GM19455 (cell line): Measurements from ENCODE around the gene GRIP1.
A peak's percentile ranks its signal among the peaks of the same experiment; 100 is the strongest.

Experiments
- ATAC-seq: cut with Tn5 transposase; IDR thresholded peaks from one replicate; pipeline ENCODE4 v1.9.1; 2021; ENCODE audit not compliant: unreplicated experiment

The GRIP1 gene

DNA sequence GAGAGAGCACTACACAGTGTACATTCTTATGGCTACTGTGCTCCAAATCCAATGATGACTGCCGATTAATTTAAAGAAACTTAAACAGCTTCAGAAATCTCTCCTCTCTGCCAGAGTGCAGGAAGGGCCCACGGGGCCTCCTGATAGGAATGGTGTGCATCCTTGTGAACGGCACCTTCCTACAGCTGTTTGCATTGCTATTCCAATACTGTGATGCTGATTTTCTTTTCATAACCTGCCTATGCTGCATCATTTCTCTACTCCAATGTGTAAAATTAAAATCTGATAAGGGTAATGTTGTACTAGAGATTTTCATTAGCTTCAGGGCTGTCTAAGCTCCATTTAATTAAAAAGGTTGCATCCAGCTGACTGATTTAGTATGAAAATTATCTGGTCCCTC is 217.5 kb downstream of the GRIP1 start:
- ATAC-seq: no peak

DNA sequence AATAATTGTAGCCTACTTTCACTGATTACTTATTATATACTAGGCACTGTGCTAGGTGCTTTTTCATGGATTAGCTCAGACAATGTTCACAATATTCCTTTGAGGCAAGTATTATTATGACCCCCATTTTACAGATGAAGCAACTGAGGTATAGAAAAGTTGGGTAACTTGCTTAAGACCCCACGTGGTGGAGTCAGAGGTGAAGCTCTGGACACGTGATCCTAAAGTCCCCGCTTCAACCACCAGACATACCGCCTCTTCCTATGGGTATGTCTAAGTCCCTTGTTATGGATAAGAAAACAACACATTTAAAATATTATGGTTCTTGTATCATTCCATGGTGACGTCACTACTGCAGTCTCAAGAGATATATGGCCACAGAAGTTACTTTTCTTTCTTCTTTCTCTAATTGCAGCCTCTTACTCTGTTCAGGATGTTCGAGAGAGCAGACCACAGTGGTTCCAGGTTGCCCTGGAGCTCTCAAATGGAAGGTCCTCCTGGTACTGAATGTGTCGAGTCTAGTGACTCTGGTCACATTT is 218.9 kb downstream of the GRIP1 start:
- ATAC-seq: no peak

DNA sequence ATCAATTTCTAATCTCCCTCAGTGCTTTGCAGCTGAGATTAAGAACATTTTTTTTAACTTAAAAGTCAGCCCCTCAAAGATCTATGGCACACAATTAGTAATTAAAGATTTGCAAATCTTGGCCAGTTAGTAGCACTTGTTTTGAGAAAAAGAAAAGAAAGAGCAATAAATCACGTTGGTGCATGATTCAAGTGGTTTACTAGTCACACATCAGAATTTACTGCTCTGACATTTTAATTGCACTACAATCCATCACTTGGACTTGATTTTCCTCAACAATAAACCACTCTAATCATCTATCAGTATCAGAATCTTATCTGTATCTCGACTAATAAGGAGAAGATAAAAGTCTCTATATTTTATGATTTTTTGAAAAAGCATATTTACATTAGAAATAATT is 222.3 kb downstream of the GRIP1 start:
- ATAC-seq: no peak

DNA sequence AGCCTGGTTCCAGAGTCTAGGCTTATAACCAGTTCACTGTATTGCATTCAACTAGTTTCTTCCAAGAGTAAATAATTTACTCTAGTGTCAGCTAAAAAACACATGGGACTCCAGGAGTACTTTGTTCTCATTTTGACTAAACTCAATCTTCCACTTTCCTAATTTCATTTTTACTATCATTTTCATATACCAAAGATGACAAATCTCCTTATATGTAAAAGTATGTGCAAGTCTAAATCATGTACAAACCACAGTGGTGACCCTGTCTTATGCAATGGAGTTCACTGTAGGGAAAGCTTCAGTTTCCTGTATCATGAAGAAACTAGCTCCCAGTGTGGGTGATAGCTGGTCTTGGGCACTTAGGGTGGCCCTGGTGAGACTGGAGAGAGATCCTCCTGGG is 225.0 kb downstream of the GRIP1 start:
- peak; percentile 60 for ATAC-seq

DNA sequence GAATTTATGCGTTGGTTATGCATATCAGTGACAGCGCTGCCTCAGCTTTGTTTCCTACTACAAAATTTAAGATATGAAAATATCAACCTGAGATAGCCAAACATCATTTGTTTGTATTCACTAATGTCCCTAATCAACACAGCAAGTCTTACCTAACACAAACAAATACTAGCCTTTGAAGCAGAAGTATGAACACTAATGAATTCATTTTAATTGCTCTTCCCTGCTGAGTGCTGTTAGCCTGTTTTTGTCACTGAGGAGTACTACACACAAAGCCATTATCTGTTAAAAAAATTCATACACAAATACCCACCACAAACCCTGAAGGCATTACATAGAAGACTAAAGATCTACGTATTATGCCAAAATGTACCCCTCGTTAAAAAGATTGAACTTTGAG is 225.8 kb downstream of the GRIP1 start:
- ATAC-seq: no peak

DNA sequence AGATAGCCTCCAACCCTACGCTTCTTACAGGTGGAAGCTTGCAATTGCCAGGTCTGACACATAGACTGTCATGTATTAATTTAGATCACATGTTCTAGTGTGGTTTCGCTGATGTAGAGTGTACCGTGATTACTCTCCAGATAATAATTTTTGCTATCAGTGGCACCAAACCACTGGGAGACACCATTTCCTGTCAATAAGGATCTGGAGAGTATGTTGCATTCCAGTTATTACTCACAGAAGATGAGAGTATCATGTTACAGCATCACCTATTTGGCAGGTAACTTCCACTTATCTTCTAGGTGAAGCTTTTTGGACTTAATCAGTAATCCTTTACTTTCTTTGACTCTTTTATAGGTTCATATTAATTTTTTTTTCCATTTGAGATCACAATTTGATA is 229.3 kb downstream of the GRIP1 start:
- no peak for ATAC-seq

DNA sequence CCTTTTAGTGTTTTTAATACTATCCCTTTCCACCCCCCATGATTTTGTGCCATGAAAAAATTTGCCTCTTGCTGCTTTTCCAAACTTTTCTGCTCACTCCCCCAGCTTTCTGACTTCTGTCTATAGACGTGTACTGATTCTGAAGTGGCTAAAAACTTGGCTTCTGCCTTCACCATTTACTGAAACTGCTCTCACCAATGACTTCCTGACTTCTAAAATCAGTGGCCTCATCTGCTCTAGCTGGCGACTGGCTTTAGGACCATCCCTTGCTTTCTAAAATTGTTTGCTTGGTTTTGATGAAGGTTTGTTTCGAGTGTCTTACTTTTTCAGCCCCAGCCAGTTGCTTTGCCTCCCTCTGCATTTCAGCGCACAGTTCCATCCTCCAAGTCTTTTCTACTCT is 231.2 kb downstream of the GRIP1 start:
- ATAC-seq: no peak

DNA sequence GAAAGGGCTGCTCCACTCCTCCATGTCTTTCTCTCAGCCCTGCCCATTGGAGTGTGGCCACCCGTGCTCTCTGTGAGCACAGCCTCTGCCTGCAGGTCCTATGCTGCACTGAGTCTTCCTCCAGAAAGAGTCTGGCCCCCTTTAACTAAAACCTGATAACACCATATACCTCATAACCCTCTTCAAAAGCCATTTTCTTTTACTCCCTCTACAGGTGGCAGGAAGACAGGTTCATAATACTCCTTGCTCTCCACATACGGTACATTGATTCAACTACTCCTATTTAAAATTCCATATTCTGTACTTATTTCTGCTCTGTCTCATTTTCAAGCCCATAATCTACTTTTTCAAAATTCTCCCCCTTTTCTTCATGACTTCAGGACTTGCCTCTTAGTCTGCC is 232.6 kb downstream of the GRIP1 start:
- ATAC-seq: no peak

DNA sequence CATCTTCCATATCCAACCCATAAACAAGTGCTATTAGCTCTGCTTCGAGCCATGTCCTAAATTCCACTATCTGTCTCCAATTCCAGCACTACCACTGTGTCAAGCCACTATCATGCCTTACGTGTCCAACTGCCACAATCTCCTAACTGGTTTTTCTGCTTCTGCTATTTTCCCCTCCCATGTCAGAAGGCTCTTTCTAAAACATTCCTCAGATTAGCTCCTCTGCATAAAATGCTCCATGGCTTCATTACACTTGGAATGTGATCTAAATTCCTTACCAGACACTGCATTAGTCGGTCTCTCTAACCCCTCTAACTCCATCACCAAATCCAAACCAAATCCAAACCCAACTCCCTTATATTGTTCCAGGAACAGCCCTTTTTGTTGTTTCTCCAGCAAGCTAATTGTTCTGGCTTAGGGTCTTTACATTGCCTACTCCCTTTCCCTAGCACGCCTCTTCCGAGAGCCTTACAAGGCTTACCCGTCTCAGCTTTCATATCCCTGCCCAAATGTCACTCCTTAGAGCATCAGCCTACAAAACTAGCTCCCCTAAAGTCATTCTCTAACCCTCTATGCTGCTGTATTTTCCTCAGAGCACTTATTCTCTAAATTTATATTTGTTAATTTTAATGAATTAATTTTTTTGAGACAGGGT is 236.8 kb downstream of the GRIP1 start:
- no peak for ATAC-seq

DNA sequence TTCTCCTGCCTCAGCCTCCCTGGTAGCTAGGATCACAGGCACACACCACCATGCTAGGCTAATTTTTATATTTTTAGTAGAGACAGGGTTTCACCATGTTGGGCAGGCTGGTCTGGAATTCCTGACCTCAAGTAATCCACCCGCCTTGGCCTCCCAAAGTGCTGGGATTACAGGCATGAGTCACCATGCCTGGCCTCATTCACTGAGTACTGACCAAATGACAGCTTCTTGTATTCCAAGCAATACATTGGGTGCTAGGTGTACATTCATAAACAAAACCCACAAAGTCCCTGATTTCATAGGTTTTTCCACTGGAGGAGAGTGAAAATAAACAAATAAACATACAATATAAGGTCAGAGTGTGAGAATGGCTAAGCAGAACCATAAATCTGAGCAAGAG is 240.3 kb downstream of the GRIP1 start:
- no peak for ATAC-seq

DNA sequence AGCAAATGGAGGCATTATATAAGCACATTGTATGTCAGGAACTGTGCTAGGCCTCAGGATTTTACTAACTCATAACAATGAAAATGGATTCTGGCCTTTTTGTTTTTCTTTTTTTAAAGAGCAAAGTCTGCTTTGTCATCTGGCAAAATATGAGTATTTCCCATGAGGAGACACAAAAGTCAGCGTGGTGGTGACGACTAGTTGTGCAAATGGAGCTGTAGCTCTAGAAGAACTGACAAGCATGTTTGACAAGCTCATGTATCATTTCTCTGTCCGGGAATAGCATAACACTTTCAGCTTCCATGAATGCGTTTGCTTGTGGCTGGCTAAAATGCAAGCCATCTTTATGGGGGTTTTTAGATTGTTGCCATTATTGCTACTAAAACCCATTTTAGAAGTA is 248.8 kb downstream of the GRIP1 start:
- no peak for ATAC-seq

DNA sequence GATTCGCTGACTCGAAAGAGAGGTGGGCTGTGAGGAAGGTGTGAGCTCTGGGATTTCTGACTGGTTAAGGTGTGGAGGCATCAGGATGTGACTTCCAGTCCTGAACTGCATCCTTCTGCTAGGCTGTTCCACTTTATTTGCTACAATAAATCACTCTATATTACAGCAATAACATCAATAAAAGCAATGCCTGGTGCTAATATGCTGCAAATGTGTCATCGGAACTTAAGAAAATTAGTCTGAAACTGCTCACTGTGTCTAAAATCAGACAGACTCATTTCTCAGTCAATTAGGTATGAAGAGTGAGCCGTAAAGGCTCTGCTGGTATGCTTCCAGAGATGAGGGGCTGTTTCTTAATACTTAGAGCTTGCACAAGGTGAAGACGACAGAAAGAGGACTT is 250.0 kb downstream of the GRIP1 start:
- no peak for ATAC-seq

DNA sequence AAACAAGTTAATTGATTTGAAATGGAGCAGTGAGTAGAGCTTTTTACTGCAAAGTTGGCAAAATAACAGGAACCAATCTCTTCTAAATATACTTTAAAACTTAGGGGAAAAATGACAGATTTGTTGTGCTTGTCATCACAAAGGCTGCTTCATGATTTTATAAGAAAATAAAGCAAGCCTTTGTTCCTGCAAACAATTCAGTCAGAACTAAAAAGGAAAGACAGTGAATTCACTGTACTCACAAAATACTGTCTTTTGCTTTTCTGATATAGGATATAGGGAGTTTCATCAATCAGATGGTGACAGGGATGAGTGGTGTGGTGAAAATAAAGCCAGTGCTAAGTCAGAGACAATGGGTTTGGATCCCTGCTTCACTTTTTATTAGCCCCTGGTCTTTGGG is 250.6 kb downstream of the GRIP1 start:
- ATAC-seq: no peak

DNA sequence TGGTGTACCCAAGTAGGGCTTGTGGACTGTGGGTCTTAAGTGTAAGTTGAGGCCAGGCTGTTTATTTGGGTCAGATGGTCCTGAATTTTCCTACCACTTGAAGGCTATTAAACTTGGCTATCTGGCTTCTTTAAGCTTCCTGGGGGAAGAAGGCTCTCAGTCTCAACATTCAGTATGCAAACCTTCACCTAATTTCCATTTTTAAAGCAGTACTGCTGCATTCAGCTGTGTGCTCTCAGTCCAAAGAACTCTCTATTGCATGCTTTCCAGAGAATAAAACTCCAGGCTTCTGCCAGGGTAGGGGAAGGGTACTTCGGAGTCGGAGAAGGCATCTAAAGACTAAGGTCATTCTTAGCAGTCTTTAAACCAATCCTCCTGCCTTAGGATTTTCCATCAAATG is 252.2 kb downstream of the GRIP1 start:
- no peak for ATAC-seq

DNA sequence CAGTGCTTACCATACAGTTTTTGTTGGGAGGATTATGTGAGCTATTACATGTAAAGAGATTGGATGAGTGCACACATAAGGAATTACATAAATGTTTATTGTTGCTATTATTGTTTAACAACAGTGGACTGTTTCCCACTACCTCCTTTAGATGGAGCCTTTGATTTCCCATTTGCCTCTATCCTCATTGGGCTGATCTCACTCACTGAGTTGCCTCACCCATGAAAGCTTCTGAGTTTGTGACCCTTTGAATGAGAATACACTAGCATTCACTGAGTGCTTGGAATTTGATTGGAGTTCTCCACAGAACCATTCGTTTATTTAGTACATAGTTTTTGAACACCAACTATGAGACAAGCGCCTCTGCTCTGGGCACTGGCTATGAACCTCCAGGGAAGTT is 255.6 kb downstream of the GRIP1 start:
- ATAC-seq: no peak

DNA sequence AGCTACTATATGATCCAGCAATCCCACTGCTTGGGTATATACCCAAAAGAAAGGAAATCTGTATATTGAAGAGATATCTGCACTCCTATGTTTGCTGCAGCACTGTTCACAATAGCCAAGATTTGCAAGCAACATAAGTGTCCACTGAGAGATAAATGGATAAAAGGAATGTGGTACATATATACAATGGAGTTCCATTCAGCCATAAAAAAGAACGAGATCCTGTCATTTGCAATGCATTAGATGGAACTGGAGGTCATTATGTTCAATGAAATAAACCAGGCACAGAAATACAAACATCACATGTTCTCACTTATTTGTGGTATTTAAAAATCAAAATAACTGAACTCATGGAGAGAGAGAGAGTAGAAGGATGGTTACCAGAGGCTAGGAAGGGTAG is 260.0 kb downstream of the GRIP1 start:
- ATAC-seq: no peak

DNA sequence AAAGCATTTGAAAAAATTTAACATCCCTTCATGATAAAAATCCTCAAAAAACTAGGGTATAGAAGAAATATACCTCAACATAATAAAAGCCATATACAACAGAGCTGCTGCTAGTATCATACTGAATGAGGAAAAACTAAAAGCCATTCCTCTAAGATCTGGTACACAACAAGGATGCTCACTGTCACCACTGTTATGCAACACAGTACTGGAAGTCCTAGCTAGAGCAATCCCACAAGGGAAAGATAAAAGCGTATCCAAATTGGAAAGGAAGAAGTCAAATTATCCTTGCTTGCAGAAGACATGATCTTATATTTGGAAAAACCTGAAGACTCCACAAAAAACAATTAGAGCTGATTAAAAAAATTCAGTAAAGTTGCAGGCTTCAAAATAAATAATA is 261.7 kb downstream of the GRIP1 start:
- ATAC-seq: no peak

DNA sequence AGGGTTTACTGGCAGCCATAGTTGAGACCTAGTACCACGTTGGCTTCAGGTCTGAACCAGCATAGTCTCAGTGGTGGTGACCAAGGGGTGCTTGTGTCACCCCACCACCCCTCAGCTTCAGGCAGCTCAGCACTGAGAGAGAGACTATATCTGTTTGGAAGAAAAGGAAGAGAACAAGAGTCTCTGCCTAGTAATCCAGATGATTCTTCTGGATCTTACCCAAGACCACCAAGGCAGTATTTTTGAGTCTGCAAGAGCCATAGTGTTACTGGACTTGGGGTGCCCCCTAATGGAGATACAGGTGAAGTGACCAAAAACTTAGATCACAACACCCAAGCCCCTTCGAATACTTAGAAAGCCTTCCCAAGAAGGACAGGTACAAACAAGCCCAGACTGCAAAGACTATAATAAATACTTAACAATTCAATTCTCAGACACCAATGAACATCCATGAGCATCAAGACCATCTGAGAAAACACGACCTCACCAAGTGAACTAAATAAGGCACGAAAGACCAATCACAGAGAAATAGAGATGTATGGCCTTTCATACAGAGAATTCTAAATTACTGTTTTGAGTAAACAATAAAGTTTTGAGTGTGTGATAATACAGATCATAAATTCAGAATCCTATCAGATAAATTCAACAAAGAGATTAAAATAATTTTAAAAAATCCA is 269.5 kb downstream of the GRIP1 start:
- ATAC-seq: no peak

DNA sequence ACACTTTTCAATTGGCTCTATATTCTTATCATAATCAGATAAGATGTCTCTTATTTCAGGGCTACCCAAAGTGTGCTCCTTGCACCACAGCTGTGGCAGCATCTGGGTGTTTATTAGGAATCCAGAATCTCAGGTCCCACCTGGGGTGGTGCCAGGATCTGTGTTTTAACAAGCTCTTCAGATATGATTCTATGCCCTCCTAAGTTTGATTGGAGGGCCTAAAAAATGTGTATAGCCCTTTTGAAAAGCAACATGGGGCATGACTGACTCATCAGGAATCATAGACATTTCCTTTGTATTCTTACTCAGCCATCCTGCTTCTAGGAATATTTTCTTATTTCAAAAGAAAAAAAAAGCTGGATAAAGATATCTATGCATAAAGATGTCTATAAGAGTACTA is 273.5 kb downstream of the GRIP1 start:
- ATAC-seq: no peak

DNA sequence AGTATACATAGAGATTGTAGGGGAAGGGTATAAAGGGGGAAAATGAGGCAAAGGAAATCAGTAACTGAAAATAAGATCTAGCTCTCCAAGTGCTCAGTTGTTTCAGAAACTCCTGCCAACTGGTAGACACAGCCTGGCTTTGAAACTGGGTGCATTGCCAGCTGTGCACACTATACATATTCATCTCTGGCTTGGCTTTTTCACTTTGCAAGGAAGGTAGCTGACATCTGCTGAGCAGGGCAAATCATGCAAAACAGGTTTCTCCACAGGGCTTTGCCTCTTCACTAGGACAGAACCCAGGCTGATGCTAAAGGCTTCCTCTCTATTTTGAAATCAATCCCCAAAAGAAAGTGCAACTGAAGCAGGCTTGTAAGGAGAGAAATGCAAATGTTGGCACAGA is 275.1 kb downstream of the GRIP1 start:
- peak; percentile 68 for ATAC-seq

DNA sequence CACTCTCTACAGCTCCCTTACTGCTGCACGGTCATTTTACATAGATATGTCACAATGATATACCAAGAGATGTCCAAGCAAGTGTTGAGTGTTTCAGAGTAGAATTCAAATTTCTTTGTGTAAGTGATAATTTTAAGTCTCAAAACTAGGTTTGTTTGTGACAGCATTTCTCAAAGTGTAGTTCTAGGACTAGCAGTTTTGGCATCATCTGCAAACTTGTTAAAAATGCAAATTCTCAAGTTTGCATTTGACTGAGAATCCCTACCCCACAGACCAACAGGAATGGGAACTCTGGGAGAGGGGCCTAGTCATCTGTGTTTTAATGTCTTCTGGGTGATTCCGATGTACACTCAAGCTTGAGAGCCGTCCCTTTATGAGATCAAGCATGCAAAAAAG is 279.0 kb downstream of the GRIP1 start:
- no peak for ATAC-seq

DNA sequence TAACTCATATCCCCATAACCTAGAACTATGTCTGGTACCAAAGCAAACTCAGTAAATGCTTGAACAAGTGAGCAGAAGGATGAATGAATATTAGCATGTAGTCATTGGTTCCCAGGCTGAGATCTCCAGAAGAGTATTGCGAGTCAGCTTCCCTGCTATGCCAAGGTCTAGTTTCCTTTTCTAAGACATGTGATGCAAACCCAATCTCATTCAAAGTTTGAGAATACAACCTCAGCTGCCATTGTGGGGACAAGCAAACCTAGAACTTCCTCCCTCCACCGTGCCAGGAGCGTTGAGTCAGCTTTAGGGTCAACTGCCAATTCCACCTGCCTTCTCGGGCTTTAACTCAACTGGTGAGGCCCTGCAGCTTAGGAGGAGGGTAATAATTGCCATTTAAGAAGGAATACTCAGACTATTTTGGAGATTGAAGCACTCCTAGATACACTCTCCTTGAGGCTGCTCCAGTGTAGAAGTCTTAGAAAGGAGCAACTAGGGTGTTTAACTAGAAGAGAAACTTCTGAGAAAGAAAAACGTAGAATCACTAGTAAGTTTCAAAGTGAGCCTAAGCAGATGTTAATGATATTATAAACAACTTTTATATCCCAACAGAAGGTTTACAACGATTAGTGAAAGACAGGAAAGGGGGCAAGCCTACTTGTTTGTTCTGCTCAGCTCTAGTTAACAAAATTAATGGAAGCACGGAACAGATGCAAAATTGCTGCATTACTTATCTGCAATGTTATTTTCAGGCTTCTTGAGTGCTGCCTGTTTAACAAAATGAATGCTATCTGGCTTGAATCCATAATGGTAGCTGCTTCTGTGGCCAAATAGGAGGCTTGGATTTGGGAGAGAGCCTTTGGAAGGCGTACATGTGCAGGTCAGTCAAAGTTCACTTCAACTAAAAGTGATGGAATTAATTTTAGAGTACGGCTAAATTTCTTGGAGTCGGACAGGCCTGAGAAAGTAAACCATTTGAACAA is 279.7 kb downstream of the GRIP1 start:
- no peak for ATAC-seq
